CD8-positive, alpha-beta memory T cell (primary cell): ENCODE data around the gene CADM1. TPM values are rescaled to one million over a fixed set of nuclear protein-coding genes. Genes with fewer than 3 reads are reported as not detected.

ENCODE experiments used
- CTCF ChIA-PET: fragments of 350-600 bp; sonication (Branson Sonifier 250); formaldehyde crosslinking; loops from one replicate; lab custom pipeline; 2021; ENCODE audit warnings: antibody characterized with exemption; lab: Charles Lee
- POLR2A ChIA-PET: fragments of 350-600 bp; sonication (Branson Sonifier 250); formaldehyde crosslinking; loops from one replicate; lab custom pipeline; 2021; ENCODE audit warnings: antibody characterized with exemption; lab: Charles Lee
- DNase-seq, 5 donors: peaks; one replicate each; pipeline versions ENCODE4 v3.0.0 to v3.0.0-alpha.2; 2020 to 2022; ENCODE audit warnings: mixed read lengths in 1 of 5
- H3K27ac ChIP-seq: one replicate; pipeline ENCODE4 v1.7.0; 2013; ENCODE audit warnings: low read depth, mild to moderate bottlenecking, low read length, moderate library complexity
- H3K27me3 ChIP-seq: 2 replicates; pipeline ENCODE4 v1.7.0; 2013; ENCODE audit warnings: low read length, mild to moderate bottlenecking; ENCODE audit not compliant: insufficient read depth, poor library complexity, severe bottlenecking
- H3K36me3 ChIP-seq: 2 replicates; pipeline ENCODE4 v1.7.0; 2013; ENCODE audit warnings: mild to moderate bottlenecking, low read length, moderate library complexity; ENCODE audit not compliant: insufficient read depth
- H3K4me1 ChIP-seq: 2 replicates; pipeline ENCODE4 v1.7.0; 2013; ENCODE audit warnings: mild to moderate bottlenecking, low read length, moderate library complexity; ENCODE audit not compliant: insufficient read depth
- H3K4me3 ChIP-seq: 2 replicates; pipeline ENCODE4 v1.7.0; 2013; ENCODE audit warnings: mild to moderate bottlenecking, low read length
- H3K9me3 ChIP-seq: 2 replicates; pipeline ENCODE4 v1.7.0; 2013; ENCODE audit warnings: mild to moderate bottlenecking, low read length
- H3K27ac Mint-ChIP-seq, 8 donors: one replicate each; pipeline ENCODE4 v1.8.0; 2020 to 2021; ENCODE audit warnings: mixed read lengths in 8 of 8, mild to moderate bottlenecking in 6 of 8, inconsistent platforms in 3 of 8, moderate library complexity in 3 of 8
- H3K27me3 Mint-ChIP-seq, 2 donors: one replicate each; pipeline ENCODE4 v1.8.0; 2020 to 2021; ENCODE audit warnings: mixed read lengths in 2 of 2, mild to moderate bottlenecking in 1 of 2, moderate library complexity in 1 of 2
- H3K36me3 Mint-ChIP-seq, 3 donors: one replicate each; pipeline ENCODE4 v1.8.0; 2020 to 2021; ENCODE audit warnings: mixed read lengths in 3 of 3, inconsistent platforms in 1 of 3, mild to moderate bottlenecking in 1 of 3
- H3K4me1 Mint-ChIP-seq, 3 donors: one replicate each; pipeline ENCODE4 v1.8.0; 2020 to 2021; ENCODE audit warnings: mixed read lengths in 3 of 3, inconsistent platforms in 1 of 3, mild to moderate bottlenecking in 1 of 3
- H3K4me3 Mint-ChIP-seq, 7 donors: one replicate each; pipeline ENCODE4 v1.8.0; 2020 to 2021; ENCODE audit warnings: mixed read lengths in 7 of 7, mild to moderate bottlenecking in 6 of 7, moderate library complexity in 4 of 7, inconsistent platforms in 2 of 7
- H3K9me3 Mint-ChIP-seq, 5 donors: one replicate each; pipeline ENCODE4 v1.8.0; 2020 to 2022; ENCODE audit warnings: mixed read lengths in 5 of 5, mild to moderate bottlenecking in 3 of 5, moderate library complexity in 2 of 5, inconsistent platforms in 1 of 5
- polyA plus RNA-seq: library from polyadenylated mRNA; unstranded; fragments of 300-500 nt; fragmentation: Illumina TruSeq; gene quantifications from one replicate; pipeline ENCODE4 v1.2.3, GENCODE V29; 2021
- total RNA-seq, 2 experiments: library from RNA; stranded (reverse); gene quantifications; one replicate each; pipeline ENCODE4 v1.2.3, GENCODE V29; 2021

Gene CADM1
- total and polyA plus RNA-seq, 3 experiments from 2014 or later = 0.90 to 2.7 (median 1.1) TPM

DNA sequence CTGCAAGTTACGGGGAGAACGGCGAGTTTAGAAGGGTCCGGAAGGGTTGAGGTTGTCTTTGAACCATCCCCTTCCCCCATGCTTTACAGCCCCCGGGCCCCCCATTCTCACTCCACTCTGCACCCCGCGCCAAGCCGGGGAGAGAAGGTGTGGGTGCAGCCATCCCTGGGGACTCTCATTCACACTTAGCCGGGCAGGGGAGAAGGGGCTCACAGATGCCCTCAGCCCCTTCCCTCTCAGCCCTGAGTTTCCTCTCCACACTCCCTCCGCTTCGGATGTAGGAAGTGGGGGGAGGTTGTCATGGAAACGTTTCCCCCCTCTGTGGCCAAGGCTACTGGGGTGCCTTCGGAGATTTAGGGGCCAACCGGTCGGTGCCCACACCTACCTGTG lies 334 bp downstream of the CADM1 start:
- Histone ChIP-seq H3K27me3 (peaks cover 25% of the 10 kb centered on the region), H3K36me3 (no peaks in the 10 kb centered on the region), H3K4me1 (peaks cover 26% of the 10 kb centered on the region), H3K27ac (no peak overlapping the region), H3K9me3 (no peaks in the 10 kb centered on the region), H3K4me3 (peak overlapping the region; percentile 55)
- Mint-ChIP-seq H3K27ac (peak overlapping the region in 3 of 8 donors; percentile 52 to 72 (median 62)), H3K36me3 (no peaks in the 10 kb centered on the region), H3K4me1 (peaks cover 8 to 18% (median 12%) of the 10 kb centered on the region in 3 donors), H3K9me3 (peaks cover 0 to 3% (median 0%) of the 10 kb centered on the region in 5 donors), H3K27me3 (peaks cover 26 to 33% of the 10 kb centered on the region in 2 donors), H3K4me3 (peak overlapping the region; percentile 73 to 93 (median 78))
- CTCF ChIA-PET = interaction anchor here (1.4 kb wide), 1 partner anchor 15 kb away, joined by 3 read pairs; no protein-coding TSS in a partner anchor
- POLR2A ChIA-PET = no interaction called here
- DNase-seq = no peak

DNA sequence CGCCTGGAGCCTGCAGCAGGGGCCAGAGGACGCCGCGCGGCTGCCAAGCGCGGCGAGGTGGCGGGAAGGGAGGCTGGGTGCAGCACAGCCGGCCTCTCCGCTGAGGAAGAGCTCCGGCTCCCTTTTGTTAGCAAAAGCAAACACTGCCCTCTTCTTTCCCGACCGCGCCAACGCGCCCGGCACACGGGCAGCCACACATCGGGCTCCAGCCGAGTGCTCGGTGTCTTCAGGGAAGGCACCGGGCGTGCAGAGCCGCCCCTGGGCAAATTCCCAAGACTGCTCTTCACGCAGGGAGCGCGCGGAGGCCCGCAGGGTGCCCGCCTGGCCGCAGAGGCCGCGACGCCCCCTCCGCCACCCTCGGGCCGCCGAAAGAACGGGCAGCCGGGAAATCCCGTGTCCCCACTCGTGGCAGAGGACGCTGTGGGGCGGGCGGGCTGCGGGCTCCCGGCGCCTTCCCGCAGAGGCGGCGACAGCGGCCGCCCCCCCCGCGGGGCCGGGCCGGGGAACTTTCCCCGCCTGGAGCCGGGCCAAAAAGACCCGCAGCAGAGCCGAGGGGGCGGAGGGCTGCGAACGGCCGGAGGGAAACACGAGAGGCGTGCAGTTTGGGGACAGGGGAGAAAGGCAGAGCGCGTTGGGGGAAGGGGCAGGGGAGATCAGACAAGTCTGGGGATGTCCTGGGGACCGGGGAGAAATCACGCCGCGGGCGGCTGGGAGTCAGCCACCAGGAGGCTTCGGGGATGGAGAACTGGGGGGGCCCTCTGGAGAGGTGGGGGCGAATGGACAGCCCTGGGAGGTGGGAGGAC lies 931 bp downstream of the CADM1 start:
- Mint-ChIP-seq H3K27ac (peak overlapping the region in 2 of 8 donors; percentile 32 to 42), H3K36me3 (no peaks in the 10 kb centered on the region), H3K4me3 (peak overlapping the region; percentile 73 to 93 (median 78)), H3K4me1 (peaks cover 8 to 18% (median 12%) of the 10 kb centered on the region in 3 donors), H3K27me3 (peaks cover 31 to 39% of the 10 kb centered on the region in 2 donors), H3K9me3 (peaks cover 0 to 3% (median 0%) of the 10 kb centered on the region in 5 donors)
- H3K36me3 ChIP-seq = no peaks in the 10 kb centered on the region
- H3K4me3 ChIP-seq = peak overlapping the region; percentile 55
- H3K27me3 ChIP-seq = peaks cover 25% of the 10 kb centered on the region
- H3K9me3 ChIP-seq = no peaks in the 10 kb centered on the region
- ChIA-PET CTCF (no interaction called here), POLR2A (no interaction called here)
- peaks cover 26% of the 10 kb centered on the region for H3K4me1 ChIP-seq
- no peak overlapping the region for H3K27ac ChIP-seq
- DNase-seq = peak in 4 of 5 donors; percentile 14 to 54 (median 26)

DNA sequence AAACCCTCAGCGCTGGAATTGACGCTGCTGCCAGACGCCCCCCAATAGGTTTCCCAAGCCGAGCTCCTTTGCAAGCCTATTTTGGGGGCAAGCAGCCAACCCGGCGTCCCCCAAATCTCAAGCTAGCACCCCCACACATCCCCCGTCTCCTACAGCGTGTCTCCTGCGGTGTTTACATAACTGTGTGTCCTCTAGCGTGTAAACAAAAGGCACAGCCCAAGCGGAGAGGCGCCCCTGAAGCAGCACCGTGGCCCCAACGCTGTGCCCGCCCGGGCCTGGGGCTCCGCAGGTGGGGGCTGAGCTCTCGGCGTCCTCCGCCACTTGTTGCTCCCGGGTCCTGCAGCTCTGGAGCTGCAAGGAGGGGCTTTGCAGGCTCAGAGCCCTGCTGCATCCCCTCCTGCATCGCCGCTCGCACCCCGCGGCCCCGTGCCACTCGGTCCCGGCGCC lies 1.6 kb downstream of the CADM1 start:
- ChIA-PET CTCF (no interaction called here), POLR2A (no interaction called here)
- Mint-ChIP-seq H3K4me3 (no peak overlapping the region), H3K4me1 (peaks cover 8 to 18% (median 12%) of the 10 kb centered on the region in 3 donors), H3K27me3 (peaks cover 31 to 39% of the 10 kb centered on the region in 2 donors), H3K27ac (no peak overlapping the region), H3K36me3 (no peaks in the 10 kb centered on the region), H3K9me3 (peaks cover 0 to 3% (median 0%) of the 10 kb centered on the region in 5 donors)
- H3K4me1 ChIP-seq = peaks cover 26% of the 10 kb centered on the region
- H3K36me3 ChIP-seq = no peaks in the 10 kb centered on the region
- H3K27me3 ChIP-seq = peaks cover 25% of the 10 kb centered on the region
- H3K27ac ChIP-seq = no peak overlapping the region
- no peaks in the 10 kb centered on the region for H3K9me3 ChIP-seq
- H3K4me3 ChIP-seq = peak overlapping the region; percentile 34
- DNase-seq = no peak

DNA sequence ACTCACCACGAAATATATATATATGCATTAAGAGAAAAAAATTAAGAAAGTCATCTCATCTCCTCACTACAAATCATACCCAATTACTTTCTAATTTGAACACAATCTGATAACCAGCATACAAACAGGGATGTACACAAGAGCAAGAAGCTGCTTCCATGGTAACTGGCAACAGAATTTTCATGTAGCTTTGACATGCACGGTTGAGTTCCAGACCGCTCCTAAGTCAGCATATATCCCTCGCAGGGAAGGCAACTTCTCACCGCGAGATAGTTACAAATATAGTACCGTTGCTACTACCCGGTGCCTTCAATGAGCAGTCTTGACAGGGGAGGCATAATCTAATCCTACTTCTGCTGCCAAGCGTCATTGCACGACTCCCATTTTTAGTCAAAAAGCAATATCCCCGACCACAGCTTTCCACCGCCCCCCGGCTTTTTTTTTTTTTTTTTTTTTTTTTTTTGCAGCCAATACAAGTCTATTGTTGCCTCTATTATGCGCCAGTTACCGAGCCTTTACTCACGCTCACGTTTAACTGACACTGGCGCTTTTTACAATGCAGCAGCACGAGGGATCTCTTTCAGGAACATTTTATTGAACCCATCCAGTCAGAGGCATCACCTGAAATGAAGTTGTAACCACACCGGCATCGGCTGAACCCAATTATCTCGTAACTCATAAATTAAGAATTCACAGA lies 2.2 kb downstream of the CADM1 start:
- Mint-ChIP-seq H3K4me1 (peaks cover 8 to 18% (median 12%) of the 10 kb centered on the region in 3 donors), H3K27ac (no peak overlapping the region), H3K36me3 (no peaks in the 10 kb centered on the region), H3K9me3 (peaks cover 0 to 3% (median 0%) of the 10 kb centered on the region in 5 donors), H3K27me3 (peaks cover 31 to 33% of the 10 kb centered on the region in 2 donors), H3K4me3 (no peak overlapping the region)
- no peak overlapping the region for H3K27ac ChIP-seq
- H3K4me3 ChIP-seq = no peak overlapping the region
- H3K9me3 ChIP-seq = no peaks in the 10 kb centered on the region
- peaks cover 26% of the 10 kb centered on the region for H3K4me1 ChIP-seq
- DNase-seq = no peak
- POLR2A ChIA-PET = no interaction called here
- H3K36me3 ChIP-seq = no peaks in the 10 kb centered on the region
- CTCF ChIA-PET = no interaction called here
- peaks cover 25% of the 10 kb centered on the region for H3K27me3 ChIP-seq

DNA sequence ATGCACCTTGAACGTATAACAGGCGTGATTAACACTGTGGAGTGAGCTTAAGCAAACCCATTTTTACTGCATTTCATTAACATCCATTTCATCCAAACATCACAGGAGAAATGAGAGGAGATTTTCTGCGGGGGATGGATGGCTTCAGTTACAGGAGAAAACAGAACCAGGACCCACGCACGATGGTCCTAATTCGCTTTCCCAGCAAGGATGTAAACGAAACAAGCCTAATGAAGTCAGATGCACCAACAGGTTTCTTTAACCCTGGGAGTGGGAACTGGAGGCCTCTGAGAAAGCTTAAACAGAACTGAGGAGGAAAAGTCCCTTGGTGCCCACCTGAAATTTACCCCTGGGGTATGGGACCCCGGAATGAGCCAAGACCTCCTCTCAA lies 2.7 kb downstream of the CADM1 start:
- H3K27me3 ChIP-seq = peaks cover 25% of the 10 kb centered on the region
- H3K27ac ChIP-seq = no peak overlapping the region
- no peak for DNase-seq
- ChIA-PET POLR2A (no interaction called here), CTCF (no interaction called here)
- no peak overlapping the region for H3K4me3 ChIP-seq
- peaks cover 0 to 3% (median 0%) of the 10 kb centered on the region in 5 donors for H3K9me3 Mint-ChIP-seq
- peaks cover 30 to 32% of the 10 kb centered on the region in 2 donors for H3K27me3 Mint-ChIP-seq
- H3K4me1 ChIP-seq = peaks cover 26% of the 10 kb centered on the region
- H3K9me3 ChIP-seq = no peaks in the 10 kb centered on the region
- no peaks in the 10 kb centered on the region for H3K36me3 ChIP-seq
- H3K36me3 Mint-ChIP-seq = no peaks in the 10 kb centered on the region
- H3K27ac Mint-ChIP-seq = no peak overlapping the region
- H3K4me3 Mint-ChIP-seq = no peak overlapping the region
- peaks cover 8 to 18% (median 12%) of the 10 kb centered on the region in 3 donors for H3K4me1 Mint-ChIP-seq

DNA sequence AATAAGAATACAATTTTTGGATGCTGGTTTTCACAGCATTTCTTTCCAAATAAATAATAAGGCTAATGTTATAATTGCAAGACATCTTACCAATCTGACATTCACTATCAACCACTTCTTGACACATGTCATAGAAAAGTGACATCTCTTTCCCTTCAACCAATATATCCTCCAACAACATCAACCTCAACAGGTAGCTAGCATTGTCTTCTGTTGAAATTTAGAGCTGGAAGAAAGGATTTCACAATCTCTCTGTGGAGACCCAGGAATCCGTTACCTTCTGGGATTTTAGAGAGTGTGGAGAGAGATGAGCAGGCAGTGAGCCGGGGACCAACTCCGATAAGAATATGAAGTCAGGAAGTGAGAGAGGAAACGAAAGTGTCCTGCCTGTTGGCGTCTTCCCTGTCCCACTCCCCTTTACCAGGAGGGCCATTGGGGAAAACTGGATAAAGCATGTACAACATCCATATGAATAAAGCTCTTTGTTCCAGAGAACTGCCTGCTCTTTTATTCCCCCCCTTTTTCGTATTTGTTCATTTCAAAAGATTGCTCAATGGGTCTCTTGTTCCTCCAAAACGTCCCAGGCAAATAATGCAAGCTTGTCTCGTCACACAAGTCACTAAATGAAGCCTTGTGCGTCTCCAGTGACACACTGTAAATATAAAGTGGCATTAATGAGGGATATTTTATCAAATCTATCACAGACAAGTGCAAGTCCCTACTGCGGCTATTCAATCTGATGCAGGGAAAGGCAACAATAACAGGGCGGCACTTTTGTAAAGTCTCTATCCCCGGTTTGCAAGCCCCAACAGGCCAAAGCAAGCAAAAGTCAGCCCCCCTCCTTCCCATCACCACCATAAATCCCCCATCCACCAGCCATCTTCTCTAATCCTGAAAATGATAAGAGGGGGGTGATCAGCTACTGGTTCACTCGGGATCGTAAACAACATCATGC lies 3.4 kb downstream of the CADM1 start:
- no peak for DNase-seq
- Histone ChIP-seq H3K27me3 (peaks cover 25% of the 10 kb centered on the region), H3K9me3 (no peaks in the 10 kb centered on the region), H3K27ac (no peak overlapping the region), H3K4me1 (peaks cover 26% of the 10 kb centered on the region), H3K36me3 (no peaks in the 10 kb centered on the region), H3K4me3 (no peak overlapping the region)
- ChIA-PET POLR2A (no interaction called here), CTCF (no interaction called here)
- H3K4me3 Mint-ChIP-seq = no peak overlapping the region
- H3K9me3 Mint-ChIP-seq = peaks cover 0 to 3% (median 0%) of the 10 kb centered on the region in 5 donors
- peaks cover 8 to 18% (median 12%) of the 10 kb centered on the region in 3 donors for H3K4me1 Mint-ChIP-seq
- H3K36me3 Mint-ChIP-seq = no peaks in the 10 kb centered on the region
- peaks cover 30 to 31% of the 10 kb centered on the region in 2 donors for H3K27me3 Mint-ChIP-seq
- no peak overlapping the region for H3K27ac Mint-ChIP-seq

DNA sequence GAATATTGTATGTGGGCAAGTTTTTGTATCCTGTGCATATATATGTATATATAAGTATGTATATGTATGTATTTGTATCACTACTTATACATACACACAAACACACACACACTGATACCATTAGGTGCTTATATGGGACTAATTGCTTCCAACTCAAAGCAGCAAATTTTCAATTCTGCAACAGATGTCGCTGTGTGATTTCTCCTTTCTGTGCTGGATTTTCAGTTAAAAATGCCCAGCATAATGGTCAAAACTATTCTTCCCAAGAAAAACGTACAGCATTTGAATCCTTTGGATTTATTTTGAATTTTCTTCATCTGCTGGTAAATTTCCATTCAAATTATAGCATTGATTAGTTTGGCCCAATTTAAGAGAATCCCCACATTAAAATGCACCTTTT lies 4.3 kb downstream of the CADM1 start:
- H3K27me3 Mint-ChIP-seq = peaks cover 25 to 26% of the 10 kb centered on the region in 2 donors
- peaks cover 24% of the 10 kb centered on the region for H3K4me1 ChIP-seq
- H3K27ac Mint-ChIP-seq = no peak overlapping the region
- no peaks in the 10 kb centered on the region for H3K36me3 ChIP-seq
- no peak overlapping the region for H3K27ac ChIP-seq
- no peak overlapping the region for H3K4me3 Mint-ChIP-seq
- peaks cover 0 to 3% (median 0%) of the 10 kb centered on the region in 5 donors for H3K9me3 Mint-ChIP-seq
- POLR2A ChIA-PET = no interaction called here
- CTCF ChIA-PET = no interaction called here
- H3K27me3 ChIP-seq = peaks cover 21% of the 10 kb centered on the region
- H3K9me3 ChIP-seq = no peaks in the 10 kb centered on the region
- no peak overlapping the region for H3K4me3 ChIP-seq
- peaks cover 4 to 11% (median 4%) of the 10 kb centered on the region in 3 donors for H3K4me1 Mint-ChIP-seq
- no peaks in the 10 kb centered on the region for H3K36me3 Mint-ChIP-seq
- DNase-seq = no peak
